Activated T-cell treated with anti-CD3 and anti-CD28 coated beads, Interleukin-2, amount 50 U/mL, for 24 hours (primary cell): Measurements from ENCODE around the gene OR2M7.
"Not testable (repeated sequence)": the region's sequence is repeated elsewhere in the genome, so short reads cannot be mapped to it uniquely, and the experiment has no call there.

Source experiments
- DNase-seq: peaks from one replicate; pipeline ENCODE4 v3.0.0-alpha.2; 2020
- H3K27ac Mint-ChIP-seq: 2 replicates; pipeline ENCODE4 v1.8.0; 2020; ENCODE audit warnings: mild to moderate bottlenecking, mixed read lengths
- H3K27me3 Mint-ChIP-seq: 2 replicates; pipeline ENCODE4 v1.8.0; 2020; ENCODE audit warnings: mixed read lengths
- H3K36me3 Mint-ChIP-seq: 2 replicates; pipeline ENCODE4 v1.8.0; 2020; ENCODE audit warnings: low read depth, mixed read lengths
- H3K4me1 Mint-ChIP-seq: 2 replicates; pipeline ENCODE4 v1.8.0; 2020; ENCODE audit warnings: low read depth, mixed read lengths
- H3K4me3 Mint-ChIP-seq: 2 replicates; pipeline ENCODE4 v1.8.0; 2020; ENCODE audit warnings: mild to moderate bottlenecking, moderate library complexity, mixed read lengths
- H3K9me3 Mint-ChIP-seq: 2 replicates; pipeline ENCODE4 v1.8.0; 2020; ENCODE audit warnings: mixed read lengths

OR2M7 gene

GRCh38 chr1:248324468-248324867 is at the start of gene OR2M7:
Gene OR2M7, minus strand, starts transcription at chr1:248324568. Its CDS starts 0 bp downstream, at chr1:248324568.
- no peaks in the 10 kb centered on the region for H3K27me3 Mint-ChIP-seq
- H3K4me3 Mint-ChIP-seq: no peak within 1 kb of the TSS
- no peak for DNase-seq

GRCh38 chr1:248373761-248374160 is 49.4 kb upstream of the OR2M7 start:
- no peak for DNase-seq
- Mint-ChIP-seq H3K27ac (no peak overlapping the region), H3K9me3 (no peaks in the 10 kb centered on the region), H3K36me3 (no peaks in the 10 kb centered on the region), H3K4me3 (no peak overlapping the region), H3K4me1 (peaks cover 1% of the 10 kb centered on the region), H3K27me3 (no peaks in the 10 kb centered on the region)

More at GRCh38 chr1:248324468-248324867, at the start of gene OR2M7:
- H3K9me3 Mint-ChIP-seq: no peaks in the 10 kb centered on the region
- H3K4me1 Mint-ChIP-seq: no peaks in the 10 kb centered on the region
- H3K36me3 Mint-ChIP-seq: no peaks in the 10 kb centered on the region
- no peak within 1 kb of the TSS for H3K27ac Mint-ChIP-seq

- no peaks in the 10 kb centered on the region for H3K36me3 Mint-ChIP-seq
- H3K9me3 Mint-ChIP-seq: no peaks in the 10 kb centered on the region
- H3K27me3 Mint-ChIP-seq: no peaks in the 10 kb centered on the region
- no peak overlapping the region for H3K27ac Mint-ChIP-seq
- peaks cover 1% of the 10 kb centered on the region for H3K4me1 Mint-ChIP-seq
- no peak overlapping the region for H3K4me3 Mint-ChIP-seq
- DNase-seq: no peak
Measured at GRCh38 chr1:248372394-248372793, 48.0 kb upstream of the OR2M7 start.

- H3K36me3 Mint-ChIP-seq: no peaks in the 10 kb centered on the region
- H3K27ac Mint-ChIP-seq: no peak overlapping the region
- peaks cover 3% of the 10 kb centered on the region for H3K27me3 Mint-ChIP-seq
- DNase-seq: no peak
- no peak overlapping the region for H3K4me3 Mint-ChIP-seq
- no peaks in the 10 kb centered on the region for H3K9me3 Mint-ChIP-seq
- H3K4me1 Mint-ChIP-seq: no peaks in the 10 kb centered on the region
Measured at GRCh38 chr1:248366609-248367008, 42.2 kb upstream of the OR2M7 start.

- Mint-ChIP-seq H3K4me1 (no peaks in the 10 kb centered on the region), H3K27me3 (peaks cover 3% of the 10 kb centered on the region), H3K9me3 (no peaks in the 10 kb centered on the region), H3K27ac (no peak within 1 kb of the TSS), H3K4me3 (no peak within 1 kb of the TSS), H3K36me3 (no peaks in the 10 kb centered on the region)
- no peak for DNase-seq
Measured at GRCh38 chr1:248361121-248361715, 36.9 kb upstream of the OR2M7 start, which contains the start of gene OR2T4. Gene OR2T4, plus strand, starts transcription at chr1:248361665. Its CDS starts 0 bp downstream, at chr1:248361665.

- no peaks in the 10 kb centered on the region for H3K27me3 Mint-ChIP-seq
- no peak overlapping the region for H3K27ac Mint-ChIP-seq
- no peak for DNase-seq
- H3K4me3 Mint-ChIP-seq: no peak overlapping the region
- H3K9me3 Mint-ChIP-seq: no peaks in the 10 kb centered on the region
- H3K4me1 Mint-ChIP-seq: no peaks in the 10 kb centered on the region
- H3K36me3 Mint-ChIP-seq: no peaks in the 10 kb centered on the region
Measured at GRCh38 chr1:248359415-248359814, 35.0 kb upstream of the OR2M7 start.

GRCh38 chr1:248348475-248348874 is 24.1 kb upstream of the OR2M7 start, which contains the start of gene OR14C36:
Gene OR14C36, plus strand, starts transcription at chr1:248348775. Its CDS starts 0 bp downstream, at chr1:248348775.
- no peak within 1 kb of the TSS for H3K4me3 Mint-ChIP-seq
- H3K27me3 Mint-ChIP-seq: peaks cover 19% of the 10 kb centered on the region
- H3K36me3 Mint-ChIP-seq: no peaks in the 10 kb centered on the region
- no peaks in the 10 kb centered on the region for H3K9me3 Mint-ChIP-seq
- H3K27ac Mint-ChIP-seq: no peak within 1 kb of the TSS
- DNase-seq: no peak
- no peaks in the 10 kb centered on the region for H3K4me1 Mint-ChIP-seq

- Mint-ChIP-seq H3K27me3 (peaks cover 4% of the 10 kb centered on the region), H3K9me3 (no peaks in the 10 kb centered on the region), H3K36me3 (no peaks in the 10 kb centered on the region), H3K4me1 (no peaks in the 10 kb centered on the region), H3K4me3 (no peak overlapping the region), H3K27ac (no peak overlapping the region)
- no peak for DNase-seq
Measured at GRCh38 chr1:248343451-248343850, 19.1 kb upstream of the OR2M7 start.

- peaks cover 14% of the 10 kb centered on the region for H3K9me3 Mint-ChIP-seq
- no peaks in the 10 kb centered on the region for H3K36me3 Mint-ChIP-seq
- peaks cover 5% of the 10 kb centered on the region for H3K27me3 Mint-ChIP-seq
Measured at GRCh38 chr1:248316796-248317195, 7.6 kb downstream of the OR2M7 start.

GRCh38 chr1:248306740-248307139 is 17.6 kb downstream of the OR2M7 start:
- not testable (repeated sequence) for H3K9me3 Mint-ChIP-seq, H3K36me3 Mint-ChIP-seq, H3K27me3 Mint-ChIP-seq, DNase-seq, H3K4me3 Mint-ChIP-seq, H3K27ac Mint-ChIP-seq, H3K4me1 Mint-ChIP-seq

More at GRCh38 chr1:248316796-248317195, 7.6 kb downstream of the OR2M7 start:
- no peak overlapping the region for H3K27ac Mint-ChIP-seq
- no peak overlapping the region for H3K4me3 Mint-ChIP-seq
- DNase-seq: no peak
- no peaks in the 10 kb centered on the region for H3K4me1 Mint-ChIP-seq

GRCh38 chr1:248306103-248306502 is 18.3 kb downstream of the OR2M7 start:
- Mint-ChIP-seq H3K27ac (no peak overlapping the region), H3K27me3 (no peaks in the 10 kb centered on the region), H3K9me3 (no peaks in the 10 kb centered on the region), H3K36me3 (no peaks in the 10 kb centered on the region), H3K4me3 (no peak overlapping the region), H3K4me1 (no peaks in the 10 kb centered on the region)
- DNase-seq: no peak

GRCh38 chr1:248305672-248306071 is 18.7 kb downstream of the OR2M7 start:
- not testable (repeated sequence) for H3K27ac Mint-ChIP-seq, H3K4me3 Mint-ChIP-seq, DNase-seq, H3K27me3 Mint-ChIP-seq, H3K9me3 Mint-ChIP-seq, H3K36me3 Mint-ChIP-seq, H3K4me1 Mint-ChIP-seq

- no peaks in the 10 kb centered on the region for H3K4me1 Mint-ChIP-seq
- no peak within 1 kb of the TSS for H3K27ac Mint-ChIP-seq
- H3K27me3 Mint-ChIP-seq: no peaks in the 10 kb centered on the region
- no peaks in the 10 kb centered on the region for H3K9me3 Mint-ChIP-seq
- no peak within 1 kb of the TSS for H3K4me3 Mint-ChIP-seq
- no peak for DNase-seq
- H3K36me3 Mint-ChIP-seq: no peaks in the 10 kb centered on the region
Measured at GRCh38 chr1:248303324-248303723, 21.0 kb downstream of the OR2M7 start, which contains the start of gene OR2T12. Gene OR2T12, minus strand, starts transcription at chr1:248303424. Its CDS starts 7,846 bp downstream, at chr1:248295578.

GRCh38 chr1:248288391-248288790 is 36.0 kb downstream of the OR2M7 start:
- H3K9me3 Mint-ChIP-seq: no peaks in the 10 kb centered on the region
- H3K27ac Mint-ChIP-seq: no peak overlapping the region
- no peaks in the 10 kb centered on the region for H3K36me3 Mint-ChIP-seq
- DNase-seq: no peak
- H3K4me3 Mint-ChIP-seq: no peak overlapping the region
- H3K27me3 Mint-ChIP-seq: peaks cover 3% of the 10 kb centered on the region
- no peaks in the 10 kb centered on the region for H3K4me1 Mint-ChIP-seq

- Mint-ChIP-seq H3K4me1 (no peaks in the 10 kb centered on the region), H3K27ac (no peak within 1 kb of the TSS), H3K9me3 (peaks cover 4% of the 10 kb centered on the region), H3K27me3 (no peaks in the 10 kb centered on the region), H3K4me3 (no peak within 1 kb of the TSS), H3K36me3 (no peaks in the 10 kb centered on the region)
- DNase-seq: no peak
Measured at GRCh38 chr1:248277876-248278275, 46.5 kb downstream of the OR2M7 start, which contains the start of gene OR2T33. Gene OR2T33, minus strand, starts transcription at chr1:248277976. Its CDS starts 4,162 bp downstream, at chr1:248273814.
